ENCODE data around the gene SSMEM1. TPM values are rescaled to one million over a fixed set of nuclear protein-coding genes. Genes with fewer than 3 reads are reported as not detected.

SSMEM1 gene
- total RNA-seq, 1 experiment from 2014 or later: not detected

DNA sequence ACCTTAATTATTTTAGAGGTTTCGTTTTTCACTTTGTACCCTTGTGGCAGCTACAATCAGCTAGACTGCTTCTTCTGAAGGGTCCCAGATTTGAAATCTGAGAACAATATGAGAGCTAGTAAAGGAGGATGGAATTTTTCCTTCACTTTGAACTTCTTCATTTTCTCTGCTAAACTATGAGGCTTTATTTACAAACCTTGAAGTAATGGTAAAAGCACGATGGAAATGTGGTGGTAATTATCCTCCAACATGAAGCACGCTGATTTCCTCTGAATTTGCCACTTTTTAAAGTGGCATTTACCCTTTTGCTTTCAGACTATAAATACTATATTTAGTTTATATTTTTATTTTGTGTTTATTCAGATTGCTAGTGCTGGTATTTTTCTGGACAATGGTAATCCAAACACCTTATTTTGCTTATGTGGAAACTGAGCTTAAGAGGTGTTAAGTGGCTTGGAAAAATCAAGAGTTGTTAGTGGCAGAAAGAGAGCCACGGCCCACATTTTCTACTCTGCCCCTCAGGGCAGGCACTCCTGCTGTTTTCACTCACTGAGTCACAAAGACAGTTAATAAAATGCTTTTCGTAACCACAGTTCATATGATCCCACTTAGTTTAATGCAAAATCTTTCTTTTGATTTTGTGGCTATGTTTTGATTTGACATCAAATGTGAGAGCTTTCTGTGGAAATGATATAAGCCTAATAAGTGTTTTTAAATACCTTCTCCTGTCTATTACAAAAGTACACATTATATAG, 2.7 kb downstream of the SSMEM1 start:
- Mint-ChIP-seq H3K36me3 (no peaks in the 10 kb centered on the region), H3K4me1 (no peaks in the 10 kb centered on the region), H3K27ac (no peak overlapping the region), H3K9me3 (no peaks in the 10 kb centered on the region), H3K4me3 (no peak overlapping the region), H3K27me3 (ENCODE audit: low read depth) (no peaks in the 10 kb centered on the region)
- ATAC-seq: no peak
- ChIA-PET CTCF (interaction anchor here (1.6 kb wide), 1 partner anchor 139 kb away, joined by 3 read pairs; no protein-coding TSS in a partner anchor), POLR2A (no interaction called here)
- no peak for DNase-seq (ENCODE audit: low spot score)
- TF ChIP-seq, protein P1, sequence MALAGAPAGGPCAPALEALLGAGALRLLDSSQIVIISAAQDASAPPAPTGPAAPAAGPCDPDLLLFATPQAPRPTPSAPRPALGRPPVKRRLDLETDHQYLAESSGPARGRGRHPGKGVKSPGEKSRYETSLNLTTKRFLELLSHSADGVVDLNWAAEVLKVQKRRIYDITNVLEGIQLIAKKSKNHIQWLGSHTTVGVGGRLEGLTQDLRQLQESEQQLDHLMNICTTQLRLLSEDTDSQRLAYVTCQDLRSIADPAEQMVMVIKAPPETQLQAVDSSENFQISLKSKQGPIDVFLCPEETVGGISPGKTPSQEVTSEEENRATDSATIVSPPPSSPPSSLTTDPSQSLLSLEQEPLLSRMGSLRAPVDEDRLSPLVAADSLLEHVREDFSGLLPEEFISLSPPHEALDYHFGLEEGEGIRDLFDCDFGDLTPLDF (CRISPR knock-in tag; IDR thresholded peaks at IDR 0.05): no peak
- no peak for TF ChIP-seq SOX15 (CRISPR knock-in tag; IDR thresholded peaks at IDR 0.05)
- TF ChIP-seq ZNF671 (CRISPR knock-in tag; IDR thresholded peaks at IDR 0.05): no peak
- TF ChIP-seq, protein P2, sequence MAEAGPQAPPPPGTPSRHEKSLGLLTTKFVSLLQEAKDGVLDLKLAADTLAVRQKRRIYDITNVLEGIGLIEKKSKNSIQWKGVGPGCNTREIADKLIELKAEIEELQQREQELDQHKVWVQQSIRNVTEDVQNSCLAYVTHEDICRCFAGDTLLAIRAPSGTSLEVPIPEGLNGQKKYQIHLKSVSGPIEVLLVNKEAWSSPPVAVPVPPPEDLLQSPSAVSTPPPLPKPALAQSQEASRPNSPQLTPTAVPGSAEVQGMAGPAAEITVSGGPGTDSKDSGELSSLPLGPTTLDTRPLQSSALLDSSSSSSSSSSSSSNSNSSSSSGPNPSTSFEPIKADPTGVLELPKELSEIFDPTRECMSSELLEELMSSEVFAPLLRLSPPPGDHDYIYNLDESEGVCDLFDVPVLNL (CRISPR knock-in tag; IDR thresholded peaks at IDR 0.05; ENCODE audit: borderline replicate concordance, low read depth): no peak
- no peak for TF ChIP-seq MYBL2 (CRISPR knock-in tag; IDR thresholded peaks at IDR 0.05)
- TF ChIP-seq ZNF232 (CRISPR knock-in tag; IDR thresholded peaks at IDR 0.05): no peak
- TF ChIP-seq ZNF317 (CRISPR knock-in tag; IDR thresholded peaks at IDR 0.05; ENCODE audit: borderline replicate concordance, low read depth): no peak
- TF ChIP-seq GTF2I (CRISPR knock-in tag; conservative IDR thresholded peaks at IDR 0.05): no peak
- TF ChIP-seq, protein P3, sequence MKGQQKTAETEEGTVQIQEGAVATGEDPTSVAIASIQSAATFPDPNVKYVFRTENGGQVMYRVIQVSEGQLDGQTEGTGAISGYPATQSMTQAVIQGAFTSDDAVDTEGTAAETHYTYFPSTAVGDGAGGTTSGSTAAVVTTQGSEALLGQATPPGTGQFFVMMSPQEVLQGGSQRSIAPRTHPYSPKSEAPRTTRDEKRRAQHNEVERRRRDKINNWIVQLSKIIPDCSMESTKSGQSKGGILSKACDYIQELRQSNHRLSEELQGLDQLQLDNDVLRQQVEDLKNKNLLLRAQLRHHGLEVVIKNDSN (CRISPR knock-in tag; IDR thresholded peaks at IDR 0.05): no peak
- TF ChIP-seq, protein P4, sequence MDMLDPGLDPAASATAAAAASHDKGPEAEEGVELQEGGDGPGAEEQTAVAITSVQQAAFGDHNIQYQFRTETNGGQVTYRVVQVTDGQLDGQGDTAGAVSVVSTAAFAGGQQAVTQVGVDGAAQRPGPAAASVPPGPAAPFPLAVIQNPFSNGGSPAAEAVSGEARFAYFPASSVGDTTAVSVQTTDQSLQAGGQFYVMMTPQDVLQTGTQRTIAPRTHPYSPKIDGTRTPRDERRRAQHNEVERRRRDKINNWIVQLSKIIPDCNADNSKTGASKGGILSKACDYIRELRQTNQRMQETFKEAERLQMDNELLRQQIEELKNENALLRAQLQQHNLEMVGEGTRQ (CRISPR knock-in tag; IDR thresholded peaks at IDR 0.05): no peak
- TF ChIP-seq, protein P5, sequence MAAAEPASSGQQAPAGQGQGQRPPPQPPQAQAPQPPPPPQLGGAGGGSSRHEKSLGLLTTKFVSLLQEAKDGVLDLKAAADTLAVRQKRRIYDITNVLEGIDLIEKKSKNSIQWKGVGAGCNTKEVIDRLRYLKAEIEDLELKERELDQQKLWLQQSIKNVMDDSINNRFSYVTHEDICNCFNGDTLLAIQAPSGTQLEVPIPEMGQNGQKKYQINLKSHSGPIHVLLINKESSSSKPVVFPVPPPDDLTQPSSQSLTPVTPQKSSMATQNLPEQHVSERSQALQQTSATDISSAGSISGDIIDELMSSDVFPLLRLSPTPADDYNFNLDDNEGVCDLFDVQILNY (CRISPR knock-in tag; IDR thresholded peaks at IDR 0.05): no peak
- TF ChIP-seq ZNF121 (CRISPR knock-in tag; IDR thresholded peaks at IDR 0.05): no peak
- TF ChIP-seq CREB1 (CRISPR knock-in tag; IDR thresholded peaks at IDR 0.05): no peak
- TF ChIP-seq PRRX2 (CRISPR knock-in tag; IDR thresholded peaks at IDR 0.05): no peak

DNA sequence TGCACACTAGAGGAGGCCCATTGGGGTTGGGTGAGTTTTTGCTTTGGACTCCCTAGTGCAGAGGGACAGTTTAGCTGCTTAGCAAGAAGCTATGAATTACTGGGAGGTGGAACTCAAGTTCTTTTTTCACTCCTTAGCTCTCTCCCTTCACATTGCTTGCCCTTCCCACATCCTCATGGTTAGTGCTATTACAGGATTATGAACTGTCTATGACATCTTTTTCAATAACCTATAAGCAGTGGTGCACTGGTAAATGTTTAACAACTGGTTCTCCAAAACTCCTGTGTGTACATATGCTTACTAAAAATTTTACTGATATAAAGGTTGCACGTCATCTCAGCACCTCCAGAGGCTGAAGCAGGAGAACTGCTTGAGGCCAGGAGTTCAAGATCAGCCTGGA, 6.2 kb downstream of the SSMEM1 start:
- Mint-ChIP-seq H3K9me3 (no peaks in the 10 kb centered on the region), H3K4me3 (no peak overlapping the region), H3K4me1 (no peaks in the 10 kb centered on the region), H3K27ac (no peak overlapping the region), H3K36me3 (no peaks in the 10 kb centered on the region), H3K27me3 (ENCODE audit: low read depth) (peaks cover 3% of the 10 kb centered on the region; the same call in 1 of the 2 replicates)
- ChIA-PET POLR2A (no interaction called here), CTCF (interaction anchor here (0.7 to 1.0 kb wide), 2 partner anchors 8 to 39 kb away, joined by 3 to 4 read pairs; partner anchors contain the start of gene TMEM209)
- ATAC-seq (no peak), DNase-seq (ENCODE audit: low spot score) (no peak)
- no peak for TF ChIP-seq ZNF423 (CRISPR knock-in tag; IDR thresholded peaks at IDR 0.05)
- TF ChIP-seq, protein P6, sequence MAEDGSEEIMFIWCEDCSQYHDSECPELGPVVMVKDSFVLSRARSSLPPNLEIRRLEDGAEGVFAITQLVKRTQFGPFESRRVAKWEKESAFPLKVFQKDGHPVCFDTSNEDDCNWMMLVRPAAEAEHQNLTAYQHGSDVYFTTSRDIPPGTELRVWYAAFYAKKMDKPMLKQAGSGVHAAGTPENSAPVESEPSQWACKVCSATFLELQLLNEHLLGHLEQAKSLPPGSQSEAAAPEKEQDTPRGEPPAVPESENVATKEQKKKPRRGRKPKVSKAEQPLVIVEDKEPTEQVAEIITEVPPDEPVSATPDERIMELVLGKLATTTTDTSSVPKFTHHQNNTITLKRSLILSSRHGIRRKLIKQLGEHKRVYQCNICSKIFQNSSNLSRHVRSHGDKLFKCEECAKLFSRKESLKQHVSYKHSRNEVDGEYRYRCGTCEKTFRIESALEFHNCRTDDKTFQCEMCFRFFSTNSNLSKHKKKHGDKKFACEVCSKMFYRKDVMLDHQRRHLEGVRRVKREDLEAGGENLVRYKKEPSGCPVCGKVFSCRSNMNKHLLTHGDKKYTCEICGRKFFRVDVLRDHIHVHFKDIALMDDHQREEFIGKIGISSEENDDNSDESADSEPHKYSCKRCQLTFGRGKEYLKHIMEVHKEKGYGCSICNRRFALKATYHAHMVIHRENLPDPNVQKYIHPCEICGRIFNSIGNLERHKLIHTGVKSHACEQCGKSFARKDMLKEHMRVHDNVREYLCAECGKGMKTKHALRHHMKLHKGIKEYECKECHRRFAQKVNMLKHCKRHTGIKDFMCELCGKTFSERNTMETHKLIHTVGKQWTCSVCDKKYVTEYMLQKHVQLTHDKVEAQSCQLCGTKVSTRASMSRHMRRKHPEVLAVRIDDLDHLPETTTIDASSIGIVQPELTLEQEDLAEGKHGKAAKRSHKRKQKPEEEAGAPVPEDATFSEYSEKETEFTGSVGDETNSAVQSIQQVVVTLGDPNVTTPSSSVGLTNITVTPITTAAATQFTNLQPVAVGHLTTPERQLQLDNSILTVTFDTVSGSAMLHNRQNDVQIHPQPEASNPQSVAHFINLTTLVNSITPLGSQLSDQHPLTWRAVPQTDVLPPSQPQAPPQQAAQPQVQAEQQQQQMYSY (CRISPR knock-in tag; IDR thresholded peaks at IDR 0.05): no peak
- TF ChIP-seq, protein P7, sequence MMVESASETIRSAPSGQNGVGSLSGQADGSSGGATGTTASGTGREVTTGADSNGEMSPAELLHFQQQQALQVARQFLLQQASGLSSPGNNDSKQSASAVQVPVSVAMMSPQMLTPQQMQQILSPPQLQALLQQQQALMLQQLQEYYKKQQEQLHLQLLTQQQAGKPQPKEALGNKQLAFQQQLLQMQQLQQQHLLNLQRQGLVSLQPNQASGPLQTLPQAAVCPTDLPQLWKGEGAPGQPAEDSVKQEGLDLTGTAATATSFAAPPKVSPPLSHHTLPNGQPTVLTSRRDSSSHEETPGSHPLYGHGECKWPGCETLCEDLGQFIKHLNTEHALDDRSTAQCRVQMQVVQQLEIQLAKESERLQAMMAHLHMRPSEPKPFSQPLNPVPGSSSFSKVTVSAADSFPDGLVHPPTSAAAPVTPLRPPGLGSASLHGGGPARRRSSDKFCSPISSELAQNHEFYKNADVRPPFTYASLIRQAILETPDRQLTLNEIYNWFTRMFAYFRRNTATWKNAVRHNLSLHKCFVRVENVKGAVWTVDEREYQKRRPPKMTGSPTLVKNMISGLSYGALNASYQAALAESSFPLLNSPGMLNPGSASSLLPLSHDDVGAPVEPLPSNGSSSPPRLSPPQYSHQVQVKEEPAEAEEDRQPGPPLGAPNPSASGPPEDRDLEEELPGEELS (CRISPR knock-in tag; IDR thresholded peaks at IDR 0.05): no peak
- TF ChIP-seq, protein P8, sequence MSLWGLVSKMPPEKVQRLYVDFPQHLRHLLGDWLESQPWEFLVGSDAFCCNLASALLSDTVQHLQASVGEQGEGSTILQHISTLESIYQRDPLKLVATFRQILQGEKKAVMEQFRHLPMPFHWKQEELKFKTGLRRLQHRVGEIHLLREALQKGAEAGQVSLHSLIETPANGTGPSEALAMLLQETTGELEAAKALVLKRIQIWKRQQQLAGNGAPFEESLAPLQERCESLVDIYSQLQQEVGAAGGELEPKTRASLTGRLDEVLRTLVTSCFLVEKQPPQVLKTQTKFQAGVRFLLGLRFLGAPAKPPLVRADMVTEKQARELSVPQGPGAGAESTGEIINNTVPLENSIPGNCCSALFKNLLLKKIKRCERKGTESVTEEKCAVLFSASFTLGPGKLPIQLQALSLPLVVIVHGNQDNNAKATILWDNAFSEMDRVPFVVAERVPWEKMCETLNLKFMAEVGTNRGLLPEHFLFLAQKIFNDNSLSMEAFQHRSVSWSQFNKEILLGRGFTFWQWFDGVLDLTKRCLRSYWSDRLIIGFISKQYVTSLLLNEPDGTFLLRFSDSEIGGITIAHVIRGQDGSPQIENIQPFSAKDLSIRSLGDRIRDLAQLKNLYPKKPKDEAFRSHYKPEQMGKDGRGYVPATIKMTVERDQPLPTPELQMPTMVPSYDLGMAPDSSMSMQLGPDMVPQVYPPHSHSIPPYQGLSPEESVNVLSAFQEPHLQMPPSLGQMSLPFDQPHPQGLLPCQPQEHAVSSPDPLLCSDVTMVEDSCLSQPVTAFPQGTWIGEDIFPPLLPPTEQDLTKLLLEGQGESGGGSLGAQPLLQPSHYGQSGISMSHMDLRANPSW (CRISPR knock-in tag; conservative IDR thresholded peaks at IDR 0.05; ENCODE audit: low read depth): no peak

Measured in WTC11 (cell line).